Omental fat pad (tissue), 4 donors: ENCODE results near the gene MCHR2. TPM values are rescaled to one million over a fixed set of nuclear protein-coding genes. Genes with fewer than 3 reads are reported as not detected.
"Not testable (repeated sequence)": the region's sequence is repeated elsewhere in the genome, so short reads cannot be mapped to it uniquely, and the experiment has no call there.

Experiments used
- ATAC-seq: fragments of 150-250 bp; one replicate; pipeline ENCODE4 v1.9.1; 2016; ENCODE audit warnings: mild to moderate bottlenecking, moderate library complexity; ENCODE audit not compliant: low FRiP score
- DNase-seq: peaks from one replicate; pipeline ENCODE4 v3.0.0-alpha.2; 2019; ENCODE audit warnings: low spot score
- total RNA-seq, 4 donors: library from RNA; depleted of rRNA; stranded (reverse); fragments of >200 nt; gene quantifications; one replicate each; pipeline ENCODE4 v1.1.0, GENCODE V29; 2016
- TF ChIP-seq, protein P1 (sequence below), 3 donors: fragments of 450-650 bp; IDR thresholded peaks; one replicate each; pipeline ENCODE4 v1.5.1; 2016 to 2017; ENCODE audit warnings: antibody characterized with exemption in 3 of 3, mild to moderate bottlenecking in 3 of 3, moderate library complexity in 2 of 3

MCHR2 gene, protein sequence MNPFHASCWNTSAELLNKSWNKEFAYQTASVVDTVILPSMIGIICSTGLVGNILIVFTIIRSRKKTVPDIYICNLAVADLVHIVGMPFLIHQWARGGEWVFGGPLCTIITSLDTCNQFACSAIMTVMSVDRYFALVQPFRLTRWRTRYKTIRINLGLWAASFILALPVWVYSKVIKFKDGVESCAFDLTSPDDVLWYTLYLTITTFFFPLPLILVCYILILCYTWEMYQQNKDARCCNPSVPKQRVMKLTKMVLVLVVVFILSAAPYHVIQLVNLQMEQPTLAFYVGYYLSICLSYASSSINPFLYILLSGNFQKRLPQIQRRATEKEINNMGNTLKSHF
- total RNA-seq, result not detected

DNA sequence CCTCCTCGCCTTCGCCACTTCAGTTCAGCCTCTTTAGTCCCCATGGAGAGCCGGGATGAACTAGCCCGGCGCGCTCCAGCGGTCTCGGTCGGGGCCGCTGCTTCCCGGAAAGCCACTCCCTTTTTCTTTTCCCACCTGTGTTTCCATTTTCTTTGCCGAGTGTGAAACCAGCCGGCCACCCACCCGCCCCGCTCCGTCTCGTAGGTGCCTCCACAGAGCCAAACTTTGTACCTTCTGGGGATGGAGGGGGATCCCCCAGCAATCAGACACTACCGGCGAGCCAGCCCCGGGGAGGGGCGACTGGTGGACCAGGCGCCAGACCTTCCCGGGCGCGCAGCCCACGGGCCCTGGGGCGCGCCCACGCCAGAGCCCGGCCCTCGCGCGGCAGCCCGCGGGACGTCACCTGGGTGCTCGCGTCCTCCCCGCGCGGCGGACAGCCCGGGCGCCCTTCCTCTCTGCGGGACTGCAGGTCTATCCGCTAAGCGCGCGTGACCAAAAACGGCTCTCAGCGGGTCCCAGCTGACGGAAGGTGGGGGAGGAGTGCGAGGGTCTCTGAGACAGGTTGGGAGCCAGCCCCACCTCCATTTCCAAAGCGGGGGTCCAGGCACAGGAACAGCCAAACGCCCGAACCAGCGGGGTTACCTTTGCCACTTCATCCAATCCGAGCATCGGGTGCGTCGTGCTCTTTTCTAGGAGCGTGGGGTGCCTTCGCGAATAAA lies at the start of gene MCHR2:
Gene MCHR2, minus strand, starts transcription at position 691 of the 719 bp plus-strand sequence. CDS start 38,076 bp downstream, outside the sequence.
- DNase-seq, result no peak
- TF ChIP-seq, protein P1, sequence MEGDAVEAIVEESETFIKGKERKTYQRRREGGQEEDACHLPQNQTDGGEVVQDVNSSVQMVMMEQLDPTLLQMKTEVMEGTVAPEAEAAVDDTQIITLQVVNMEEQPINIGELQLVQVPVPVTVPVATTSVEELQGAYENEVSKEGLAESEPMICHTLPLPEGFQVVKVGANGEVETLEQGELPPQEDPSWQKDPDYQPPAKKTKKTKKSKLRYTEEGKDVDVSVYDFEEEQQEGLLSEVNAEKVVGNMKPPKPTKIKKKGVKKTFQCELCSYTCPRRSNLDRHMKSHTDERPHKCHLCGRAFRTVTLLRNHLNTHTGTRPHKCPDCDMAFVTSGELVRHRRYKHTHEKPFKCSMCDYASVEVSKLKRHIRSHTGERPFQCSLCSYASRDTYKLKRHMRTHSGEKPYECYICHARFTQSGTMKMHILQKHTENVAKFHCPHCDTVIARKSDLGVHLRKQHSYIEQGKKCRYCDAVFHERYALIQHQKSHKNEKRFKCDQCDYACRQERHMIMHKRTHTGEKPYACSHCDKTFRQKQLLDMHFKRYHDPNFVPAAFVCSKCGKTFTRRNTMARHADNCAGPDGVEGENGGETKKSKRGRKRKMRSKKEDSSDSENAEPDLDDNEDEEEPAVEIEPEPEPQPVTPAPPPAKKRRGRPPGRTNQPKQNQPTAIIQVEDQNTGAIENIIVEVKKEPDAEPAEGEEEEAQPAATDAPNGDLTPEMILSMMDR (IDR thresholded peaks at IDR 0.05), result no peak
- peak; percentile 72 for ATAC-seq

DNA sequence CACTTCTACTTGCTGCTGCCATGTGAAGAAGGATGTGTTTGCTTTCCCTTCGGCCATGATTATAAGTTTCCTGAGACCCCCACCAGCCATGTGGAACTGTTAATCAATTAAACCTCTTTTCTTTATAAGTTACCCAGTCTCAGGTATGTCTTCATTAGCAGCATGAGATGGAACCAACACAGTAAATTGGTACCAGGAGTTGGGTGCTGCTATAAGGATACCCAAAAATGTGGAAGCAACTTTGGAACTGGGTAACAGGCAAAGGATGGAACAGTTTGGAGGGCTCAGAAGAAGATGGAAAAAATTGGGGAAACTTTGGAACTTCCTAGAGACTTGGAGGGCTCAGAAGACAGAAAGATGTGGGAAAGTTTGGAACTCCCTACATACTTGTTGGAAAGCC lies 44.5 kb upstream of the MCHR2 start:
- not testable (repeated sequence) for ATAC-seq, DNase-seq

- ATAC-seq, result no peak
- TF ChIP-seq, protein P1 (IDR thresholded peaks at IDR 0.05), result no peak
- no peak for DNase-seq
Measured at GRCh38 chr6:100035873-100036653, 42.0 kb upstream of the MCHR2 start.

GRCh38 chr6:100023798-100024197 lies 29.8 kb upstream of the MCHR2 start:
- no peak for ATAC-seq
- DNase-seq, result no peak
- TF ChIP-seq, protein P1 (IDR thresholded peaks at IDR 0.05), result no peak

GRCh38 chr6:100022847-100023246 lies 28.8 kb upstream of the MCHR2 start:
- TF ChIP-seq, protein P1 (IDR thresholded peaks at IDR 0.05), result no peak
- DNase-seq, result no peak
- no peak for ATAC-seq

DNA sequence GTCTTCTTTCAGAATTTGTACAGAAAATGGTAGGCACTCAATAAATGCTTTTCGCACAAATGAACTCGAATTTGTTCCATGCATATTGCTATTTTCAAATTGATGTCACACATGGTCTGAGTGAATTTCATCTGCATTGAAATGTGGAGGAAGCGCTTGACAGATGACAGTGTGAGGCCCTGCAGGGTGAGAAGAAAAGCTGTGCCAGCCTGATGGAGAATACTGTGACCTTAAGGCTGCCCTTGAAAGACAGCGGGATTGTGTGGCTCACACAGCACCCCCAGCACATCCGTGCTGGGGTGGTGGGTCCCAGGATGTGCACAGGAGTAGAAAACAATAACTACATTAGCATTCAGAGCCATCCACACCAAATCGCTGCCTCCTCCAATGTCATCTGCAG lies 14.8 kb upstream of the MCHR2 start:
- no peak for DNase-seq
- TF ChIP-seq, protein P1 (IDR thresholded peaks at IDR 0.05), result no peak
- no peak for ATAC-seq

DNA sequence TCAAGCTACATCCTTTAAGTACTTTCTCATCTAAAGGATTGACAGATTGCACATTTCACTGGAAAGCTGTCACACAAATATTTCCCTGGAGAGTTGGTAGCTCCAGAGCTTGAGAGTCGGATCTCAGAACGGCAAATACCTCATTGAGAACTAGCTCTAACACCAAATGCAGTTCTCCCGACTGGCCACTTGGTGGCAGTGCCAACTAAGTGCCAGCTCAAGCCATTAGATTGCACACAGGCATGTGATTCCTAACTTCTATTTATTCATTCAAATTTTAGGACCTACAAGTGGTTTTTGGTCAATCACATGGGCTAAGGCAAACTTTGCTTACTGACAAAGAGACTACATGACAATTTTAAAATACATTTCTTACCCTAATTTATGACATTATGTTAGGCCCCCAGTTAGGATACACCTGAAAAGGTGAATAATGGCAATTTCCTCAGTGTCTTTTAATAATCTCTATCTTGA lies 7.9 kb upstream of the MCHR2 start:
- DNase-seq, result no peak
- no peak for ATAC-seq

More for the DNA sequence above, 7.9 kb upstream of the MCHR2 start:
- TF ChIP-seq, protein P1 (IDR thresholded peaks at IDR 0.05), result peak in 1 of 3 donors; percentile 42
